ENCODE results near the gene PILRA. TPM values are rescaled to one million over a fixed set of nuclear protein-coding genes. Genes with fewer than 3 reads are reported as not detected.
A peak's percentile ranks its signal among the peaks of the same experiment; 100 is the strongest.

The PILRA gene
- total and polyA plus RNA-seq, 2 of the 8 experiments (the other 6 are each of a cell fraction or from before 2014, with no cell fraction given), result 7.6 to 10.6 TPM

- 0 out of 2 replicates have a peak overlapping the region, but pooled peaks have one; percentile 35 for H2BK5ac ChIP-seq (ENCODE audit: low read depth, low read length)
- H4K20me1 ChIP-seq (replicated peaks in 1 of 2; ENCODE audit: control insufficient read depth in 1 of 2, insufficient read depth in 2 of 2, low read length in 2 of 2), result peaks cover 2 to 14% of the 10 kb centered on the region in 2 experiments
- no peak overlapping the region for H4K5ac ChIP-seq (ENCODE audit: insufficient read length, low read depth, low read length)
- no peak overlapping the region for H2AK5ac ChIP-seq (ENCODE audit: low read depth, low read length)
- H3K79me2 ChIP-seq (ENCODE audit: control insufficient read depth in 1 of 2, insufficient read depth in 2 of 2, low read length in 2 of 2), result no peaks in the 10 kb centered on the region
- H3K4me1 ChIP-seq (replicated peaks in 1 of 4; ENCODE audit: control insufficient read depth in 3 of 4, insufficient read depth in 4 of 4, low read length in 3 of 4), result no peaks in the 10 kb centered on the region
- no peak overlapping the region for H3K4me2 ChIP-seq (ENCODE audit: insufficient read depth in 1 of 2, low read depth in 2 of 2, low read length in 2 of 2)
- H2BK120ac ChIP-seq (replicated peaks; ENCODE audit: low read depth, low read length), result no peak overlapping the region
- FAIRE-seq (no peak), DNase-seq (ENCODE audit: low read depth in 1 of 2, low spot score in 2 of 2) (no peak)
- H2AFZ ChIP-seq (ENCODE audit: low read length), result no peak overlapping the region
- H2BK15ac ChIP-seq (ENCODE audit: low read length), result no peak overlapping the region
- no peak overlapping the region for H3K9ac ChIP-seq (replicated peaks in 1 of 4; ENCODE audit: extremely low read depth in 1 of 4, low read depth in 3 of 4, low read length in 3 of 4)
- H4K8ac ChIP-seq (ENCODE audit: extremely low read depth, insufficient read depth, low read length), result no peak overlapping the region
- H3K18ac ChIP-seq (ENCODE audit: extremely low read depth, low read length), result no peak overlapping the region
- peaks cover 27 to 70% (median 47%) of the 10 kb centered on the region in 4 experiments for H3K36me3 ChIP-seq (ENCODE audit: control insufficient read depth in 2 of 4, insufficient read depth in 4 of 4, low read length in 3 of 4)
- H3K4me3 ChIP-seq (ENCODE audit: extremely low read depth in 1 of 4, insufficient read depth in 2 of 4, low read depth in 3 of 4, low read length in 4 of 4), result no peak overlapping the region
- H4K91ac ChIP-seq (replicated peaks; ENCODE audit: insufficient read length, low read length), result no peak overlapping the region
- no peak overlapping the region for H3K27ac ChIP-seq (ENCODE audit: low read depth, low read length)
- H3K4ac ChIP-seq (replicated peaks; ENCODE audit: insufficient read length, low read depth, low read length), result no peak overlapping the region
- H3K56ac ChIP-seq (replicated peaks; ENCODE audit: insufficient read length, low read depth, low read length), result no peak overlapping the region
- H3K9me3 ChIP-seq (ENCODE audit: insufficient read depth in 2 of 2, low read depth in 1 of 2, low read length in 1 of 2), result no peaks in the 10 kb centered on the region
- POLR2A ChIA-PET (ENCODE audit: partially characterized antibody), result interaction anchor here (1.0 to 3.2 kb wide), 5 partner anchors 11 to 75 kb away, joined by 3 to 12 read pairs (median 4); partner anchors contain the start of gene ZCWPW1
- 95% methylated on average over 6 of the region's 6 CpGs; no CpG with 5 or more reads in 1 of the 2 experiments for WGBS, 2 experiments (ENCODE audit: extremely low coverage in 1 of 2, insufficient coverage in 1 of 2, insufficient read length in 1 of 2, insufficient replicate concordance in 2 of 2, low coverage in 1 of 2, low lambda C conversion rate in 2 of 2, missing lambda C conversion rate in 1 of 2)
- H3K23ac ChIP-seq (ENCODE audit: insufficient read length), result no peak overlapping the region
- no peaks in the 10 kb centered on the region; the same call in 1 of the 2 replicates for H3K79me1 ChIP-seq (ENCODE audit: low read depth, low read length)
- no peaks in the 10 kb centered on the region for H3K27me3 ChIP-seq (replicated peaks in 1 of 4; ENCODE audit: control insufficient read depth in 3 of 4, extremely low read depth in 1 of 4, insufficient read depth in 3 of 4, low read length in 3 of 4)
- no peak overlapping the region for H2BK12ac ChIP-seq (ENCODE audit: low read depth, low read length)
- no peak overlapping the region for H2BK20ac ChIP-seq (ENCODE audit: low read length)
- H3K23me2 ChIP-seq (ENCODE audit: low read depth, low read length), result no peaks in the 10 kb centered on the region
- no peak overlapping the region for H3K14ac ChIP-seq (ENCODE audit: insufficient read length)
- no peak for TF ChIP-seq RBBP5 (IDR thresholded peaks at IDR 0.05; ENCODE audit: borderline replicate concordance, low read depth, low read length)
- no peak for TF ChIP-seq USF2 (IDR thresholded peaks at IDR 0.05; ENCODE audit: low read length)
- TF ChIP-seq POLR2AphosphoS5 (IDR thresholded peaks at IDR 0.05; ENCODE audit: low read depth, low read length), result peak; percentile 28; the same call in 1 of the 2 replicates
- TF ChIP-seq SP2 (IDR thresholded peaks at IDR 0.05; ENCODE audit: low read length), result no peak
- no peak for TF ChIP-seq RFX5 (IDR thresholded peaks at IDR 0.05; ENCODE audit: borderline replicate concordance, low read depth, low read length)
- no peak for TF ChIP-seq BRCA1 (IDR thresholded peaks at IDR 0.05; ENCODE audit: low read depth, low read length)
- CTCF ChIA-PET (ENCODE audit: partially characterized antibody), result interaction anchor here (1.0 to 2.3 kb wide), 2 partner anchors 9 to 21 kb away, joined by 3 to 7 read pairs; no protein-coding TSS in a partner anchor
These were observed 19.5 kb upstream of the PILRA start for GRCh38 chr7:100353685-100354330.
